AG08395 (cell line): ENCODE measurements around the gene COL27A1.
A peak's percentile ranks its signal among the peaks of the same experiment; 100 is the strongest.

Source experiments
- DNase-seq: peaks from one replicate; pipeline ENCODE4 v3.0.0; 2012; ENCODE audit warnings: mixed read lengths, low spot score

The COL27A1 gene

GRCh38 chr9:114169029-114169951 lies 14.0 kb downstream of the COL27A1 start:
- DNase-seq: no peak

GRCh38 chr9:114169952-114170770 lies 14.8 kb downstream of the COL27A1 start:
- no peak for DNase-seq

- DNase-seq: no peak
Observed at GRCh38 chr9:114170771-114171461, 15.6 kb downstream of the COL27A1 start.

- no peak for DNase-seq
Observed at GRCh38 chr9:114171500-114171899, 16.2 kb downstream of the COL27A1 start.

- peak; percentile 30 for DNase-seq
Observed at GRCh38 chr9:114172981-114173833, 17.9 kb downstream of the COL27A1 start.

- no peak for DNase-seq
Observed at GRCh38 chr9:114174557-114174875, 19.2 kb downstream of the COL27A1 start.

GRCh38 chr9:114174876-114175771 lies 19.8 kb downstream of the COL27A1 start:
- DNase-seq: peak; percentile 81

GRCh38 chr9:114176624-114177291 lies 21.4 kb downstream of the COL27A1 start:
- DNase-seq: no peak

GRCh38 chr9:114177423-114178064 lies 22.2 kb downstream of the COL27A1 start:
- DNase-seq: peak; percentile 83

GRCh38 chr9:114178076-114178475 lies 22.7 kb downstream of the COL27A1 start:
- no peak for DNase-seq

GRCh38 chr9:114178756-114179450 lies 23.6 kb downstream of the COL27A1 start:
- peak; percentile 31 for DNase-seq

- DNase-seq: no peak
Observed at GRCh38 chr9:114179516-114179915, 24.2 kb downstream of the COL27A1 start.

- DNase-seq: peak; percentile 31
Observed at GRCh38 chr9:114180696-114181606, 25.6 kb downstream of the COL27A1 start.

- DNase-seq: no peak
Observed at GRCh38 chr9:114181607-114182409, 26.5 kb downstream of the COL27A1 start.

- no peak for DNase-seq
Observed at GRCh38 chr9:114183006-114183405, 27.7 kb downstream of the COL27A1 start.

GRCh38 chr9:114184071-114184470 lies 28.7 kb downstream of the COL27A1 start:
- DNase-seq: peak; percentile 43

GRCh38 chr9:114184866-114185265 lies 29.5 kb downstream of the COL27A1 start:
- DNase-seq: no peak
